ENCODE data around the gene PDE11A. TPM values are rescaled to one million over a fixed set of nuclear protein-coding genes. Genes with fewer than 3 reads are reported as not detected.
"Not testable (repeated sequence)": the region's sequence is repeated elsewhere in the genome, so short reads cannot be mapped to it uniquely, and the experiment has no call there.

PDE11A gene
- total and polyA plus RNA-seq, 10 donors, result 0.02 to 1.2 (median 0.22) TPM; not detected in 3

DNA sequence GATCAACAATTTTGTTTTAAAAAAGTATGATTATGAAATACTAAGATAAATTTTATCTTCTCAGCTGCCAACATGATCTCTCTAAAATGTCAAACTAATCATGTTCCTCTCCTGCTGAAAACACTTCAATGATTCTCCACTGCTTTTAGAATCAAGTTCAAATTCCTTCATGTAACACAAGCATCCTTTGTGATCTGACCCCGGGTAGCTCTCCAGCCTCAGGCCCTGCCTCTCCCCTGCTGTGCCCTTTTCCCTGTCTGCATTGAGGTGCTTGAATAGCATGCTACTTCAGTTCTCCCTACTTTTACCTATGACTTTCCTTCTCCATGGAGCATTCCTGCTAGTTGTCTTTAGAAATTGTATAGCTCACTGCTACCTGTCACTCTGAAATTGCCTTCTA is 274.8 kb downstream of the PDE11A start:
- TF ChIP-seq POLR2A (IDR thresholded peaks at IDR 0.05) (no peak), CTCF (IDR thresholded peaks at IDR 0.05 in 8 of 11, conservative IDR thresholded peaks at IDR 0.05 in 3 of 11) (no peak), POLR2AphosphoS5 (IDR thresholded peaks at IDR 0.05) (no peak)
- H3K4me3 ChIP-seq, result no peak overlapping the region
- WGBS, 5 donors, result 27 to 52% (median 44%) methylated on average over 1 of the region's 1 CpG
- no peaks in the 10 kb centered on the region for H3K9me3 ChIP-seq
- H3K27me3 ChIP-seq (replicated peaks in 1 of 7), result peaks cover 0 to 6% (median 0%) of the 10 kb centered on the region in 7 donors
- H3K36me3 ChIP-seq, result no peaks in the 10 kb centered on the region
- H3K27ac ChIP-seq, result no peak overlapping the region
- intact Hi-C loops (cut with DNase I; ENCODE audit: low total_unique reads), result no loop called here
- DNase-seq, result no peak
- H3K4me1 ChIP-seq, result no peaks in the 10 kb centered on the region

GRCh38 chr2:177796654-177797415 is 275.7 kb downstream of the PDE11A start:
- WGBS, 5 donors, result 71 to 89% (median 86%) methylated on average over 4 of the region's 4 CpGs
- Histone ChIP-seq H3K9me3 (no peaks in the 10 kb centered on the region), H3K27me3 (replicated peaks in 1 of 7) (peaks cover 0 to 6% (median 0%) of the 10 kb centered on the region in 7 donors), H3K4me3 (no peak overlapping the region), H3K4me1 (no peaks in the 10 kb centered on the region), H3K27ac (no peak overlapping the region), H3K36me3 (no peaks in the 10 kb centered on the region)
- TF ChIP-seq POLR2AphosphoS5 (IDR thresholded peaks at IDR 0.05) (no peak), CTCF (IDR thresholded peaks at IDR 0.05 in 8 of 11, conservative IDR thresholded peaks at IDR 0.05 in 3 of 11) (no peak), POLR2A (IDR thresholded peaks at IDR 0.05) (no peak)
- intact Hi-C loops (cut with DNase I; ENCODE audit: low total_unique reads), result no loop called here
- no peak for DNase-seq

DNA sequence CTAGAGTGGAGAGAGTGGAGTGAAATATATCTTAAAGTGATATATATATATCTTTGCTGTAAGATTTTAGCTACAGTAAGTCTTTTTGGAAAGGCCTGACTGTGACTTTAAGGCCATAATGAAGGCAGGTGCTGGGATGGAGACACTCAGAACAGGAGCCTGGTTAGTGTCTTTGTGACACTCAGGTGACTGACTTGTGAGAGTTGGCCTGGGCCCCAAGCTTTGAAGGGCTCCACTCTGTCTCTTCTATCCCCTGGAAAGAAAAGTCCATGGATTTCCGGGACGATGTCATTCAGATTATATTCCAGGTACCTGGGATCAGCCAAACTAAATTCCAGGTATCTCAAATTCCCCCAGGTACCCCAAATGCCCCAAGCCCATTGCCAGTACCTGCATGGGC is 276.6 kb downstream of the PDE11A start:
- no peaks in the 10 kb centered on the region for H3K9me3 ChIP-seq
- DNase-seq, result no peak
- no peaks in the 10 kb centered on the region for H3K36me3 ChIP-seq
- WGBS, 5 donors, result 87 to 97% (median 95%) methylated on average over 2 of the region's 2 CpGs
- intact Hi-C loops (cut with DNase I; ENCODE audit: low total_unique reads), result no loop called here
- TF ChIP-seq POLR2A (IDR thresholded peaks at IDR 0.05) (no peak), CTCF (IDR thresholded peaks at IDR 0.05 in 8 of 11, conservative IDR thresholded peaks at IDR 0.05 in 3 of 11) (no peak), POLR2AphosphoS5 (IDR thresholded peaks at IDR 0.05) (no peak)
- H3K4me1 ChIP-seq, result no peaks in the 10 kb centered on the region
- no peak overlapping the region for H3K4me3 ChIP-seq
- peaks cover 0 to 6% (median 0%) of the 10 kb centered on the region in 7 donors for H3K27me3 ChIP-seq (replicated peaks in 1 of 7)
- no peak overlapping the region for H3K27ac ChIP-seq

- H3K36me3 ChIP-seq; H3K4me3 ChIP-seq; intact Hi-C loops (cut with DNase I; ENCODE audit: low total_unique reads); H3K9me3 ChIP-seq; DNase-seq; H3K27me3 ChIP-seq (replicated peaks in 1 of 7): not testable (repeated sequence)
- Histone ChIP-seq H3K4me1 (peaks cover 0 to 22% (median 4%) of the 10 kb centered on the region in 6 donors), H3K27ac (peak overlapping the region in 3 of 8 donors; percentile 47 to 66 (median 58))
- 58 to 76% (median 68%) methylated on average over 5 to 6 of the region's 6 CpGs for WGBS, 5 donors
Observed at GRCh38 chr2:177785143-177785542, 287.4 kb downstream of the PDE11A start.
